Dermis microvascular lymphatic vessel endothelial cell (primary cell): ENCODE measurements around the gene NOC2L. TPM values are rescaled to one million over a fixed set of nuclear protein-coding genes. Genes with fewer than 3 reads are reported as not detected.

Experiments used
- DNase-seq, 2 donors: peaks; one replicate each; pipeline versions ENCODE4 v3.0.0 to v3.0.0-alpha.2; 2010; ENCODE audit warnings: low read depth in 2 of 2
- total RNA-seq: library from RNA; depleted of rRNA; stranded (reverse); fragments of >200 nt; gene quantifications from 2 replicates; pipeline ENCODE4 v1.2.1, GENCODE V29; 2014

NOC2L gene
- total RNA-seq, 1 donor from 2014 or later, result 67.9 TPM

- DNase-seq, result no peak
Observed at GRCh38 chr1:942864-943533, 16.1 kb downstream of the NOC2L start.

GRCh38 chr1:942411-942821 lies 16.6 kb downstream of the NOC2L start:
- DNase-seq, result no peak

GRCh38 chr1:941588-942383 lies 17.3 kb downstream of the NOC2L start:
- peak in 1 of 2 donors; percentile 29 for DNase-seq

GRCh38 chr1:941015-941587 lies 18.0 kb downstream of the NOC2L start:
- DNase-seq, result no peak

- peak in 1 of 2 donors; percentile 43 for DNase-seq
Observed at GRCh38 chr1:940107-941014, 18.7 kb downstream of the NOC2L start.

GRCh38 chr1:939511-940106 lies 19.4 kb downstream of the NOC2L start:
- no peak for DNase-seq

GRCh38 chr1:938711-939489 lies 20.2 kb downstream of the NOC2L start:
- no peak for DNase-seq

- peak in 1 of 2 donors; percentile 38 for DNase-seq
Observed at GRCh38 chr1:938088-938683, 20.9 kb downstream of the NOC2L start.

GRCh38 chr1:937521-937920 lies 21.5 kb downstream of the NOC2L start:
- no peak for DNase-seq

- no peak for DNase-seq
Observed at GRCh38 chr1:936348-937264, 22.4 kb downstream of the NOC2L start.

GRCh38 chr1:935751-936231 lies 23.3 kb downstream of the NOC2L start:
- no peak for DNase-seq

- DNase-seq, result no peak
Observed at GRCh38 chr1:934991-935750, 23.9 kb downstream of the NOC2L start.

GRCh38 chr1:933603-933940 lies 25.5 kb downstream of the NOC2L start:
- DNase-seq, result no peak

GRCh38 chr1:932776-933602 lies 26.1 kb downstream of the NOC2L start:
- DNase-seq, result no peak

- no peak for DNase-seq
Observed at GRCh38 chr1:932173-932510, 26.9 kb downstream of the NOC2L start.

GRCh38 chr1:931380-932172 lies 27.5 kb downstream of the NOC2L start:
- DNase-seq, result no peak
